IPS-20b (cell line): ENCODE results near the gene SPTSSA.
"Not testable (repeated sequence)": the region's sequence is repeated elsewhere in the genome, so short reads cannot be mapped to it uniquely, and the experiment has no call there.

Source experiments
- H3K27ac ChIP-seq: one replicate; pipeline ENCODE4 v1.5.1; 2013; ENCODE audit warnings: low read length
- H3K27me3 ChIP-seq: 2 replicates; pipeline ENCODE4 v1.6.1; 2013; ENCODE audit warnings: mild to moderate bottlenecking, low read length, inconsistent platforms; ENCODE audit not compliant: insufficient read depth
- H3K36me3 ChIP-seq: 2 replicates; pipeline ENCODE4 v1.6.1; 2013; ENCODE audit warnings: low read depth, mild to moderate bottlenecking, inconsistent platforms, low read length, moderate library complexity; ENCODE audit not compliant: insufficient read depth
- H3K4me1 ChIP-seq: 2 replicates; pipeline ENCODE4 v1.6.1; 2013; ENCODE audit warnings: mild to moderate bottlenecking, control low read depth, inconsistent platforms, low read length, moderate library complexity; ENCODE audit not compliant: insufficient read depth
- H3K4me3 ChIP-seq: 2 replicates; pipeline ENCODE4 v1.5.1; 2013; ENCODE audit warnings: mild to moderate bottlenecking, low read length, inconsistent platforms
- H3K9ac ChIP-seq: 2 replicates; pipeline ENCODE4 v1.6.1; 2013; ENCODE audit warnings: low read depth, mild to moderate bottlenecking, inconsistent platforms, low read length, moderate library complexity
- H3K9me3 ChIP-seq: 2 replicates; pipeline ENCODE4 v1.6.1; 2013; ENCODE audit warnings: mild to moderate bottlenecking, low read depth, low read length, inconsistent platforms; ENCODE audit not compliant: insufficient read depth

The SPTSSA gene

GRCh38 chr14:34496007-34496678 is 34.1 kb upstream of the SPTSSA start:
- Histone ChIP-seq H3K4me3 (no peak overlapping the region), H3K36me3 (no peaks in the 10 kb centered on the region), H3K27ac (no peak overlapping the region), H3K4me1 (peaks cover 5% of the 10 kb centered on the region; the same call in 1 of the 2 replicates), H3K27me3 (no peaks in the 10 kb centered on the region), H3K9ac (no peak overlapping the region), H3K9me3 (no peaks in the 10 kb centered on the region)

GRCh38 chr14:34489324-34489723 is 27.3 kb upstream of the SPTSSA start:
- H3K9me3 ChIP-seq: no peaks in the 10 kb centered on the region
- no peak overlapping the region for H3K4me3 ChIP-seq
- no peaks in the 10 kb centered on the region for H3K27me3 ChIP-seq
- no peaks in the 10 kb centered on the region for H3K4me1 ChIP-seq
- H3K36me3 ChIP-seq: no peaks in the 10 kb centered on the region
- H3K27ac ChIP-seq: no peak overlapping the region
- H3K9ac ChIP-seq: no peak overlapping the region

GRCh38 chr14:34488528-34488927 is 26.5 kb upstream of the SPTSSA start:
- H3K36me3 ChIP-seq: no peaks in the 10 kb centered on the region
- H3K4me3 ChIP-seq: no peak overlapping the region
- no peaks in the 10 kb centered on the region for H3K9me3 ChIP-seq
- H3K4me1 ChIP-seq: no peaks in the 10 kb centered on the region
- no peaks in the 10 kb centered on the region for H3K27me3 ChIP-seq
- no peak overlapping the region for H3K9ac ChIP-seq
- no peak overlapping the region for H3K27ac ChIP-seq

GRCh38 chr14:34484726-34485125 is 22.7 kb upstream of the SPTSSA start:
- Histone ChIP-seq H3K36me3 (no peaks in the 10 kb centered on the region), H3K27ac (no peak overlapping the region), H3K9ac (no peak overlapping the region), H3K4me3 (no peak overlapping the region), H3K4me1 (no peaks in the 10 kb centered on the region), H3K9me3 (no peaks in the 10 kb centered on the region), H3K27me3 (no peaks in the 10 kb centered on the region)

GRCh38 chr14:34482463-34482862 is 20.4 kb upstream of the SPTSSA start:
- Histone ChIP-seq H3K36me3 (no peaks in the 10 kb centered on the region), H3K27me3 (no peaks in the 10 kb centered on the region), H3K9me3 (no peaks in the 10 kb centered on the region), H3K9ac (no peak overlapping the region), H3K4me1 (no peaks in the 10 kb centered on the region), H3K4me3 (no peak overlapping the region), H3K27ac (no peak overlapping the region)

- Histone ChIP-seq H3K9me3 (no peaks in the 10 kb centered on the region), H3K4me1 (no peaks in the 10 kb centered on the region), H3K27ac (no peak overlapping the region), H3K36me3 (no peaks in the 10 kb centered on the region), H3K27me3 (no peaks in the 10 kb centered on the region), H3K9ac (no peak overlapping the region), H3K4me3 (no peak overlapping the region)
Measured at GRCh38 chr14:34479694-34480093, 17.7 kb upstream of the SPTSSA start.

GRCh38 chr14:34478261-34478660 is 16.2 kb upstream of the SPTSSA start:
- no peaks in the 10 kb centered on the region for H3K36me3 ChIP-seq
- no peaks in the 10 kb centered on the region for H3K27me3 ChIP-seq
- no peaks in the 10 kb centered on the region for H3K4me1 ChIP-seq
- no peak overlapping the region for H3K27ac ChIP-seq
- no peaks in the 10 kb centered on the region for H3K9me3 ChIP-seq
- no peak overlapping the region for H3K9ac ChIP-seq
- no peak overlapping the region for H3K4me3 ChIP-seq

GRCh38 chr14:34476036-34476435 is 14.0 kb upstream of the SPTSSA start:
- not testable (repeated sequence) for H3K4me1 ChIP-seq, H3K36me3 ChIP-seq, H3K4me3 ChIP-seq, H3K9ac ChIP-seq, H3K27me3 ChIP-seq, H3K27ac ChIP-seq, H3K9me3 ChIP-seq

- Histone ChIP-seq H3K4me1 (no peaks in the 10 kb centered on the region), H3K4me3 (no peak overlapping the region), H3K9ac (no peak overlapping the region), H3K27ac (no peak overlapping the region), H3K27me3 (no peaks in the 10 kb centered on the region), H3K36me3 (no peaks in the 10 kb centered on the region), H3K9me3 (no peaks in the 10 kb centered on the region)
Measured at GRCh38 chr14:34475163-34475562, 13.1 kb upstream of the SPTSSA start.

GRCh38 chr14:34474187-34474679 is 12.2 kb upstream of the SPTSSA start:
- H3K27ac ChIP-seq: no peak overlapping the region
- H3K4me1 ChIP-seq: no peaks in the 10 kb centered on the region
- H3K27me3 ChIP-seq: no peaks in the 10 kb centered on the region
- H3K36me3 ChIP-seq: no peaks in the 10 kb centered on the region
- no peaks in the 10 kb centered on the region for H3K9me3 ChIP-seq
- no peak overlapping the region for H3K9ac ChIP-seq
- no peak overlapping the region for H3K4me3 ChIP-seq

GRCh38 chr14:34472706-34473279 is 10.8 kb upstream of the SPTSSA start:
- peaks cover 4% of the 10 kb centered on the region for H3K4me1 ChIP-seq
- no peak overlapping the region for H3K9ac ChIP-seq
- H3K9me3 ChIP-seq: no peaks in the 10 kb centered on the region
- no peaks in the 10 kb centered on the region for H3K27me3 ChIP-seq
- no peak overlapping the region for H3K4me3 ChIP-seq
- H3K27ac ChIP-seq: no peak overlapping the region
- H3K36me3 ChIP-seq: no peaks in the 10 kb centered on the region

- peaks cover 4% of the 10 kb centered on the region for H3K4me1 ChIP-seq
- H3K27ac ChIP-seq: no peak overlapping the region
- H3K36me3 ChIP-seq: no peaks in the 10 kb centered on the region
- H3K27me3 ChIP-seq: no peaks in the 10 kb centered on the region
- H3K9ac ChIP-seq: no peak overlapping the region
- no peaks in the 10 kb centered on the region for H3K9me3 ChIP-seq
- no peak overlapping the region for H3K4me3 ChIP-seq
Measured at GRCh38 chr14:34470319-34470718, 8.3 kb upstream of the SPTSSA start.
